Right cardiac atrium (tissue), 5 donors: Measurements from ENCODE around the gene KIF13A. TPM values are rescaled to one million over a fixed set of nuclear protein-coding genes. Genes with fewer than 3 reads are reported as not detected.
"Not testable (repeated sequence)": the region's sequence is repeated elsewhere in the genome, so short reads cannot be mapped to it uniquely, and the experiment has no call there.

ENCODE experiments used
- ATAC-seq, 2 donors: fragments of 200-7000 bp; cut with Tn5 transposase; one replicate each; pipeline versions ENCODE4 v1.8.0 to v1.9.1; 2020; ENCODE audit warnings: moderate library complexity in 2 of 2, mild to moderate bottlenecking in 1 of 2
- DNase-seq, 3 donors: peaks; one replicate each; pipeline ENCODE4 v3.0.0-alpha.2; 2020
- H3K27ac ChIP-seq: one replicate; pipeline ENCODE4 v1.5.1; 2013; ENCODE audit warnings: mild to moderate bottlenecking, low read length, control low read depth, moderate library complexity
- H3K27me3 ChIP-seq: one replicate; pipeline ENCODE4 v1.6.1; 2013; ENCODE audit not compliant: control insufficient read depth, insufficient read depth
- H3K4me1 ChIP-seq: one replicate; pipeline ENCODE4 v1.6.1; 2013; ENCODE audit warnings: low read length; ENCODE audit not compliant: control insufficient read depth, insufficient read depth
- H3K4me3 ChIP-seq: one replicate; pipeline ENCODE4 v1.5.1; 2013; ENCODE audit warnings: low read length, control low read depth
- H3K9me3 ChIP-seq: one replicate; pipeline ENCODE4 v1.6.1; 2013; ENCODE audit warnings: low read length; ENCODE audit not compliant: control insufficient read depth
- WGBS: extraction: QIAGEN DNeasy Blood & Tissue Kit; methylation state at CpG from one replicate; pipeline ENCODE4 v1.1.7; 2013; 5-methylcytosine and 5-hydroxymethylcytosine counted together
- intact Hi-C, 4 donors: fragments of 100-400 bp; cut with DNase I; formaldehyde crosslinking; loops; one replicate each; pipeline versions ENCODE4 v1.11.0 to v1.14.0; 2022 to 2023
- polyA plus RNA-seq: library from polyadenylated mRNA; stranded (reverse); fragments of 200-250 nt; gene quantifications from one replicate; pipeline ENCODE4 v1.2.3, GENCODE V29; 2013
- total RNA-seq, 4 donors: library from RNA; stranded (reverse); fragmentation: NEBNext Ultra II Directional; extraction: Animal tissue kit (Norgen Biotek cat#: 25700); gene quantifications; one replicate each; pipeline ENCODE4 v1.2.1, GENCODE V29; 2021
- donor health status: healthy with polysubstance abuse.
- donor health status: DM: no; HTN: yes; CAD: no.
- donor health status: DM: no; HTN: no; CAD: no.
- donor health status: DM: no; HTN: yes; CAD: no; lungs with severe emphysema.
- donor health status: DM: yes; HTN: yes; CAD: no.

Gene KIF13A
- total and polyA plus RNA-seq, 5 donors = 27.2 to 79.6 (median 67.3) TPM

DNA sequence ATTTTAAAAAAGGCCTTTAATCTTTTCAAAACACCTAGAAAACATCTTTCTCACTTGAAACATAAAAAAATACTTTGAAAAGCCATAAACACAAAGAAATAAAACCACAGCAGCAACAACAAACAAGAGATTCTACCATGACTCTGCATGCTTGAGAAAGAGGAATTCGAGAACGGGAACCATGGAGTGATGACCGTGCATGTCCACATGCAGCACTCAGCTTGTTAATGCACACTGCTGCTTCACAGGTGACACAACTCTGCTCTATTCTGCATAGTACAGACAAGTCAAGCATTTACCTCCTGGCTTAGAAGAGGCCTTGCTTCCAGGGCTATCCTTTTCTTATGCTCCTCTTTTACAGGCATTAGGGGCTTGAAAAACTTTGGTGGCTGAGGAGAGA, 215.8 kb downstream of the KIF13A start:
- no peaks in the 10 kb centered on the region for H3K4me1 ChIP-seq
- no peaks in the 10 kb centered on the region for H3K27me3 ChIP-seq
- WGBS = 83% methylated on average over 3 of the region's 3 CpGs
- no peak for DNase-seq
- H3K4me3 ChIP-seq = no peak overlapping the region
- no peak overlapping the region for H3K27ac ChIP-seq
- no peaks in the 10 kb centered on the region for H3K9me3 ChIP-seq
- intact Hi-C loops = no loop called here
- ATAC-seq = no peak

- no peaks in the 10 kb centered on the region for H3K4me1 ChIP-seq
- H3K9me3 ChIP-seq = no peaks in the 10 kb centered on the region
- 87% methylated on average over 1 of the region's 1 CpG for WGBS
- no peak for ATAC-seq
- no peak for DNase-seq
- no peak overlapping the region for H3K4me3 ChIP-seq
- H3K27ac ChIP-seq = no peak overlapping the region
- H3K27me3 ChIP-seq = no peaks in the 10 kb centered on the region
- intact Hi-C loops = no loop called here
Measured at GRCh38 chr6:17768881-17769280, 218.6 kb downstream of the KIF13A start.

DNA sequence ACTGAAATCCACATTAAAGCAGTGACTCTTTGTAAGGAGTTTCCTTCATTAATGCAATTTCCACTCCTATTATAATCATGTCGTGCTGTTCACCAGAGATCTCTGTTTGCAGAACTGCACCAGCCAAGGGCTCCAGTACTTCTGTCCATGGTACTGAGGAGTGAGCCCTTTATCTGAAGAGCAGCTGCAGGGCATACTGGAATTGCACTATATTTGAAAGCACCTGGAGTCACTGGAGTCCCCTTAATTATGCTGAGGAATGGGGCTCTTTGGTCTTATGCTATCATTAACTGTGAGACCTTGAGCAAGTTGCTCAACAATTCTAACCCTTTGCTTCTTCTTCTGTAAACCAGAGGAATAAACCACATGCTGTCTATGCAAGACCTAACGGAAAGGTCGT, 219.0 kb downstream of the KIF13A start:
- Histone ChIP-seq H3K4me1 (no peaks in the 10 kb centered on the region), H3K27me3 (no peaks in the 10 kb centered on the region), H3K27ac (no peak overlapping the region), H3K4me3 (no peak overlapping the region), H3K9me3 (no peaks in the 10 kb centered on the region)
- intact Hi-C loops = no loop called here
- ATAC-seq (no peak), DNase-seq (no peak)
- 75% methylated on average over 3 of the region's 3 CpGs for WGBS

- Histone ChIP-seq H3K27ac (no peak overlapping the region), H3K4me1 (no peaks in the 10 kb centered on the region), H3K27me3 (no peaks in the 10 kb centered on the region), H3K4me3 (no peak overlapping the region), H3K9me3 (no peaks in the 10 kb centered on the region)
- DNase-seq = no peak
- intact Hi-C loops = no loop called here
- WGBS = 96% methylated on average over 2 of the region's 2 CpGs
- ATAC-seq = no peak
Measured at GRCh38 chr6:17762651-17763050, 224.8 kb downstream of the KIF13A start.

DNA sequence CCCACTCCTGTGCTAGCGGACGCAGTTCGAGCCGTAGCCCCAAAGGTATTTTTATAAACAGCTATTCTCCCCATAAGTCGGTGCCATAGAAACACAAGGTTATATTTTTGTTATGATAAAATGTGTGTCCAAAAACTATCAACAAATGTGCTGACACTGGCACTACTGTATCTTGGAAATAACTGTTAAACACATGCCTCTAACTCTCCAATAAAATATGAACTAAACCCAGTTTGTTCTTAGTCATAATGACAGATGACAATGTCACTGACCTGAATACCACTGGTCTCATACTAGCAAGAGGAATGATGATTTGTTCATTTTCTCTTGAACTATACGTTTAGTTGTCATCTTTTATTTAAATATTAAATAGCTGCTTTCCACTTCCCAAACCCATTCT, 229.3 kb downstream of the KIF13A start:
- Histone ChIP-seq H3K9me3 (no peaks in the 10 kb centered on the region), H3K27me3 (no peaks in the 10 kb centered on the region), H3K4me1 (peaks cover 2% of the 10 kb centered on the region), H3K27ac (no peak overlapping the region), H3K4me3 (no peak overlapping the region)
- WGBS = 71% methylated on average over 6 of the region's 6 CpGs
- intact Hi-C loops = no loop called here
- ATAC-seq (no peak), DNase-seq (no peak)

- Histone ChIP-seq H3K4me3 (no peak overlapping the region), H3K27ac (no peak overlapping the region), H3K9me3 (no peaks in the 10 kb centered on the region), H3K4me1 (peaks cover 2% of the 10 kb centered on the region), H3K27me3 (no peaks in the 10 kb centered on the region)
- intact Hi-C loops = no loop called here
- DNase-seq (no peak), ATAC-seq (no peak)
- 82% methylated on average over 3 of the region's 3 CpGs for WGBS
Measured at GRCh38 chr6:17754254-17754653, 233.2 kb downstream of the KIF13A start.

- H3K4me1 ChIP-seq, ATAC-seq, H3K27ac ChIP-seq, H3K4me3 ChIP-seq, H3K9me3 ChIP-seq, intact Hi-C loops, H3K27me3 ChIP-seq, DNase-seq: not testable (repeated sequence)
- WGBS = 95% methylated on average over 35 of the region's 35 CpGs
Measured at GRCh38 chr6:17745324-17745723, 242.1 kb downstream of the KIF13A start.

- H3K4me1 ChIP-seq, H3K27ac ChIP-seq, intact Hi-C loops, H3K9me3 ChIP-seq, H3K4me3 ChIP-seq, ATAC-seq, H3K27me3 ChIP-seq, DNase-seq: not testable (repeated sequence)
- WGBS = 87% methylated on average over 13 of the region's 13 CpGs
Measured at GRCh38 chr6:17744757-17745308, 242.6 kb downstream of the KIF13A start.

DNA sequence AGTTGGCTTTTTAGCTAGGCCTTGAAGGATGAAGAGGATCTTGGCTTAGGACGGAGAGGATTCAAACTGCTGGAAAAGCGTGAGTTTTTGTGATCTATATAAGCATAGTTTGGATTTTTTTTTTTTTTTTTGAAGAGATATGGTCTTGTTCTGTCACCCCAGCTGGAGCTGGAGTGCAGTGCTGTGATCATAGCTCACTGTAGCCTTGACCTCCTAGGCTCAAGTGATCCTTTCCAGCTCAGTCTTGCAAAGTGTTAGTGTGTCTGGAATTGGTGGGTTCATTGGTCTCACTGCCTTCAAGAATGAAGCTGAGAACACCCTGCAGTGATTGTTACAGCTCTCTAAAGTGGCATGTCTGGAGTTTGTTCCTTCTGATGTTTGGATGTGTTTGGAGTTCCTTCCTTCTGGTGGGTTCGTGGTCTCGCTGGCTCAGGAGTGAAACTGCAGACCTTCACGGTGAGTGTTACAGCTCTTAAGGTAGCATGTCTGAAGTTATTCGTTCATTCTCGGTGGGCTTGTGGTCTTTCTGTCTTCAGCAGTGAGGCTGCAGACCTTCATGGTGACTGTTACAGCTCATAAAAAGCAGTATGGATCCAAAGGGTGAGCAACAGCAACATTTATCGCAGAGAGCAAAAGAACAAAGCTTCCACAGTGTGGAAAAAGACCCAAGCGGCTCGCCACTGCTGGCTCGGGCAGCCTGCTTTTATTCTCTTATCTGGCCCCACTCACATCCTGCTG, 243.2 kb downstream of the KIF13A start:
- H3K27ac ChIP-seq = no peak overlapping the region
- no peak overlapping the region for H3K4me3 ChIP-seq
- no peaks in the 10 kb centered on the region for H3K27me3 ChIP-seq
- no peak for ATAC-seq
- WGBS = 44% methylated on average over 11 of the region's 11 CpGs
- no peaks in the 10 kb centered on the region for H3K4me1 ChIP-seq
- intact Hi-C loops = no loop called here
- no peaks in the 10 kb centered on the region for H3K9me3 ChIP-seq
- DNase-seq = no peak

DNA sequence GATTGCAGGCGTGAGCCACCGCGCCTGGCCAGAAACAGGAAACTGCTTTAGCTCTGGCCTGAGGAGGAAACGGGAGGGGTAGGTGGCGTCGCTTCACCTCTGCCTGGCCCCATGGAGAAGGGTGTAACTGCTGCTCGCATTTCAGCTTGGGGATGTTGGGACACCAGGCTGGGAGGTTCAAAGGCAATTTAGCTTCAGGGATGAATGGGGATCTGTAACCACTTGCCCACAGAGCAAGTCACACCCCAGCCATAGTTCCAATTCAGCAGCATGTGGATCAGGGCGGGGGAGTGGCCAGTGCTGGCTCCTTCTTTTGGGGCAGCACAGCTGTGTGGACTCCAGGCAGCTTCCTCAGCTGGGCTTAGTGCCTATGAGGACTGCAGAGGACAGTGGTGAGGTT, 245.9 kb downstream of the KIF13A start:
- Histone ChIP-seq H3K9me3 (no peaks in the 10 kb centered on the region), H3K4me3 (no peak overlapping the region), H3K27ac (no peak overlapping the region), H3K4me1 (no peaks in the 10 kb centered on the region), H3K27me3 (no peaks in the 10 kb centered on the region)
- intact Hi-C loops = no loop called here
- peak in 1 of 2 donors; percentile 37 for ATAC-seq
- DNase-seq = no peak
- WGBS = 53% methylated on average over 8 of the region's 8 CpGs

GRCh38 chr6:17740559-17741220, 246.7 kb downstream of the KIF13A start:
- ATAC-seq = no peak
- Histone ChIP-seq H3K27ac (no peak overlapping the region), H3K4me3 (no peak overlapping the region), H3K27me3 (no peaks in the 10 kb centered on the region), H3K4me1 (no peaks in the 10 kb centered on the region), H3K9me3 (no peaks in the 10 kb centered on the region)
- intact Hi-C loops = no loop called here
- no peak for DNase-seq
- WGBS = 60% methylated on average over 5 of the region's 5 CpGs
